Body of pancreas (tissue), 4 donors: ENCODE results near the gene GAD1.

Experiments used
- POLR2A ChIP-seq, 3 donors: fragments of 450-650 bp; IDR thresholded peaks; one replicate each; pipeline ENCODE4 v1.6.1; 2016; ENCODE audit warnings: antibody characterized with exemption in 3 of 3, mild to moderate bottlenecking in 2 of 3
- TF ChIP-seq, protein P1 (sequence below), 7 experiments: fragments of 450-650 bp in 4 of 7; fragments of 200-600 bp in 3 of 7; sonication (generic) in 3 of 7; IDR thresholded peaks; one replicate each; pipeline ENCODE4 v1.5.1; 2016 to 2019; ENCODE audit warnings: antibody characterized with exemption in 7 of 7

DNA sequence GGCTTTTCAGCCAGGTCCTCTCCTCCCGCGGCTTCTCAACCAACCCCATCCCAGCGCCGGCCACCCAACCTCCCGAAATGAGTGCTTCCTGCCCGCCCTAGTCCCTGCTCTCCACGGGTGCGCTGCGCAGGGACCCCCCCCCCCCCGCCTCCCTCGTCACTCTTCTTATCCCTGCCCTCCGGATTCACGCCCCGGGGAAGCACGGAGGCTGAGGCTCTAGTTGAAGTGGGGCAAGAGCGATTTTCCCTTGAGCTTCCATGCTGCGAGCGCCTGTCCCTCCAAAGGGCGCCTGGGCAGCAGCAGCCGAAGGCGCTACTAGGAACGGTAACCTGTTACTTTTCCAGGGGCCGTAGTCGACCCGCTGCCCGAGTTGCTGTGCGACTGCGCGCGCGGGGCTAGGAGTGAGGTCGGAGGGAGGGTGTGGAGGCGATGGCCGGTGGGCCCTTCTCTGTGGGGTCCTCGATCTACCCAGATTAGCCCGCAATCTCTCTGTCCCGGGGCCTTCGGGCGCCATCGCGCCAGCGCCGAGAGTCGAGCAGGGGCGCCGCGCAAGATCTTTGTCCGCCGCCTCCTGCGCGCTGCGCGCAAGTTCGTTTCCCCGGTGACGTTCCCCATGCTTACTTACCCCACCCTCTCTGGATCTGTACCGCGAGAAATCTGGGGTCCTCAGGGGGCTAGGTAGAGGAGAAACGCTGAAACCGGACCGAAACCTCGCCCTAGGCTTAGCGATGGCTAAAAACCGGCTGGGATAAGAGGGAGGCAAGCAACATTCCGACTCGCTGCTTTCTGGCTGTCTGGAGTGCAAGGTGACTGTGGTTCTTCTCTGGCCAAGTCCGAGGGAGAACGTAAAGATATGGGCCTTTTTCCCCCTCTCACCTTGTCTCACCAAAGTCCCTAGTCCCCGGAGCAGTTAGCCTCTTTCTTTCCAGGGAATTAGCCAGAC is 677 bp downstream of the GAD1 start:
- TF ChIP-seq, protein P1, sequence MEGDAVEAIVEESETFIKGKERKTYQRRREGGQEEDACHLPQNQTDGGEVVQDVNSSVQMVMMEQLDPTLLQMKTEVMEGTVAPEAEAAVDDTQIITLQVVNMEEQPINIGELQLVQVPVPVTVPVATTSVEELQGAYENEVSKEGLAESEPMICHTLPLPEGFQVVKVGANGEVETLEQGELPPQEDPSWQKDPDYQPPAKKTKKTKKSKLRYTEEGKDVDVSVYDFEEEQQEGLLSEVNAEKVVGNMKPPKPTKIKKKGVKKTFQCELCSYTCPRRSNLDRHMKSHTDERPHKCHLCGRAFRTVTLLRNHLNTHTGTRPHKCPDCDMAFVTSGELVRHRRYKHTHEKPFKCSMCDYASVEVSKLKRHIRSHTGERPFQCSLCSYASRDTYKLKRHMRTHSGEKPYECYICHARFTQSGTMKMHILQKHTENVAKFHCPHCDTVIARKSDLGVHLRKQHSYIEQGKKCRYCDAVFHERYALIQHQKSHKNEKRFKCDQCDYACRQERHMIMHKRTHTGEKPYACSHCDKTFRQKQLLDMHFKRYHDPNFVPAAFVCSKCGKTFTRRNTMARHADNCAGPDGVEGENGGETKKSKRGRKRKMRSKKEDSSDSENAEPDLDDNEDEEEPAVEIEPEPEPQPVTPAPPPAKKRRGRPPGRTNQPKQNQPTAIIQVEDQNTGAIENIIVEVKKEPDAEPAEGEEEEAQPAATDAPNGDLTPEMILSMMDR (IDR thresholded peaks at IDR 0.05): no peak
- no peak for TF ChIP-seq POLR2A (IDR thresholded peaks at IDR 0.05)
